Astrocyte (in vitro differentiated cells and primary cell): ENCODE data around the gene FXYD7. TPM values are rescaled to one million over a fixed set of nuclear protein-coding genes. Genes with fewer than 3 reads are reported as not detected.
"Not testable (repeated sequence)": the region's sequence is repeated elsewhere in the genome, so short reads cannot be mapped to it uniquely, and the experiment has no call there.

Source experiments
- DNase-seq: peaks from one replicate; pipeline ENCODE4 v3.0.0-alpha.2; 2010; ENCODE audit warnings: low read depth
- FAIRE-seq: peaks from 2 replicates; lab custom pipeline; 2011; peaks lifted over from hg19 to GRCh38; lab: Jason Lieb, UNC
- H2AFZ ChIP-seq: 2 replicates; pipeline ENCODE4 v1.6.0; 2012; ENCODE audit warnings: low read depth, low read length, inconsistent platforms
- H3K27ac ChIP-seq: 2 replicates; pipeline ENCODE4 v1.5.1; 2011; ENCODE audit warnings: low read depth, low read length, inconsistent platforms
- H3K27me3 ChIP-seq: 2 replicates; pipeline ENCODE4 v1.6.0; 2011; ENCODE audit warnings: low read length, inconsistent platforms; ENCODE audit not compliant: insufficient read depth
- H3K36me3 ChIP-seq: 2 replicates; pipeline ENCODE4 v1.5.1; 2011; ENCODE audit warnings: low read length, inconsistent platforms; ENCODE audit not compliant: insufficient read depth
- H3K4me1 ChIP-seq: 2 replicates; pipeline ENCODE4 v1.5.1; 2011; ENCODE audit warnings: low read length, inconsistent platforms; ENCODE audit not compliant: insufficient read depth
- H3K4me2 ChIP-seq: 2 replicates; pipeline ENCODE4 v1.6.0; 2012; ENCODE audit warnings: low read length, inconsistent platforms
- H3K4me3 ChIP-seq: 2 replicates; pipeline ENCODE4 v1.5.1; 2011; ENCODE audit warnings: low read depth, mild to moderate bottlenecking, low read length, inconsistent platforms; ENCODE audit not compliant: insufficient read depth
- H3K79me2 ChIP-seq: 2 replicates; pipeline ENCODE4 v1.6.0; 2012; ENCODE audit warnings: mild to moderate bottlenecking, low read length, inconsistent platforms; ENCODE audit not compliant: insufficient read depth
- H3K9ac ChIP-seq: 2 replicates; pipeline ENCODE4 v1.6.0; 2012; ENCODE audit warnings: mild to moderate bottlenecking, low read length, inconsistent platforms
- H3K9me3 ChIP-seq: 2 replicates; pipeline ENCODE4 v1.5.1; 2012; ENCODE audit warnings: low read depth, mild to moderate bottlenecking, low read length, inconsistent platforms; ENCODE audit not compliant: insufficient read depth
- H4K20me1 ChIP-seq: 2 replicates; pipeline ENCODE4 v1.6.0; 2012; ENCODE audit warnings: low read length, inconsistent platforms; ENCODE audit not compliant: insufficient read depth
- H3K27ac Mint-ChIP-seq: one replicate; pipeline ENCODE4 v1.8.0; 2021; ENCODE audit warnings: mild to moderate bottlenecking, mixed read lengths; ENCODE audit not compliant: unreplicated experiment
- H3K27me3 Mint-ChIP-seq: one replicate; pipeline ENCODE4 v1.8.0; 2021; ENCODE audit warnings: low read depth, mixed read lengths; ENCODE audit not compliant: unreplicated experiment
- H3K36me3 Mint-ChIP-seq: one replicate; pipeline ENCODE4 v1.8.0; 2021; ENCODE audit warnings: low read depth, mixed read lengths; ENCODE audit not compliant: unreplicated experiment
- H3K4me1 Mint-ChIP-seq: one replicate; pipeline ENCODE4 v1.8.0; 2021; ENCODE audit warnings: low read depth, mixed read lengths; ENCODE audit not compliant: unreplicated experiment
- H3K4me3 Mint-ChIP-seq: one replicate; pipeline ENCODE4 v1.8.0; 2021; ENCODE audit warnings: mild to moderate bottlenecking, moderate library complexity, mixed read lengths; ENCODE audit not compliant: unreplicated experiment
- H3K9me3 Mint-ChIP-seq: one replicate; pipeline ENCODE4 v1.8.0; 2021; ENCODE audit warnings: mild to moderate bottlenecking, mixed read lengths; ENCODE audit not compliant: unreplicated experiment
- CTCF ChIP-seq: IDR thresholded peaks from 2 replicates; pipeline ENCODE4 v1.5.1; 2011; ENCODE audit warnings: low read depth, mild to moderate bottlenecking, inconsistent platforms, low read length, moderate library complexity; ENCODE audit not compliant: insufficient read depth
- EZH2 ChIP-seq: IDR thresholded peaks from 2 replicates; pipeline ENCODE4 v1.6.1; 2012; ENCODE audit warnings: mild to moderate bottlenecking, low read length, inconsistent platforms; ENCODE audit not compliant: insufficient read depth
- total RNA-seq: library from RNA; stranded (reverse); gene quantifications from 2 replicates; pipeline ENCODE4 v1.2.1, GENCODE V29; 2021

Gene FXYD7
- total RNA-seq, 1 donor from 2014 or later: not detected

GRCh38 chr19:35195830-35196229 lies 52.8 kb downstream of the FXYD7 start:
- H3K27me3 Mint-ChIP-seq: peaks cover 9% of the 10 kb centered on the region
- Histone ChIP-seq H2AFZ (no peak overlapping the region), H3K9me3 (no peaks in the 10 kb centered on the region), H3K27me3 (peaks cover 2% of the 10 kb centered on the region), H3K9ac (no peak overlapping the region), H4K20me1 (no peaks in the 10 kb centered on the region), H3K79me2 (no peaks in the 10 kb centered on the region), H3K27ac (no peak overlapping the region), H3K4me2 (no peak overlapping the region), H3K4me1 (no peaks in the 10 kb centered on the region), H3K36me3 (no peaks in the 10 kb centered on the region), H3K4me3 (no peak overlapping the region)
- H3K4me1 Mint-ChIP-seq: no peaks in the 10 kb centered on the region
- H3K27ac Mint-ChIP-seq: no peak overlapping the region
- FAIRE-seq (no peak), DNase-seq (no peak)
- no peak overlapping the region for H3K4me3 Mint-ChIP-seq
- no peaks in the 10 kb centered on the region for H3K9me3 Mint-ChIP-seq
- no peaks in the 10 kb centered on the region for H3K36me3 Mint-ChIP-seq
- TF ChIP-seq CTCF (no peak), EZH2 (no peak)

DNA sequence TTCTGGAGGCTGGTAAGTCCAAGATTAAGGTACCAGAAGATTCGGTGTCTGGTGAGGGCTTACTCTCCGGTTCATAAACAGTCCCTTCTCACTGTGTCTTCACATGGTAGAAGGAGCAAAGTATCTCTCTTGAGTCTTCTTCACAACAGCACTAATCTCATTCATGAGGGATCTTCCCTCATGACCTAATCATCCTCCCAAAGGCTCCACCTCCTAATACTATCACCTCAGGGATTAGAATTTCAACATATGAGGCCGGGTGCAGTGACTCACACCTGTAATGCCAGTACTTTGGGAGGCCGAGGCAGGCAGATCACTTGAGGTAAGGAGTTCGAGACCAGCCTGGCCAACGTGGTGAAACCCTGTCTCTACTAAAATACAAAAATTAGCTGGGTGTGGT lies 53.8 kb downstream of the FXYD7 start:
- not testable (repeated sequence) for H3K27ac Mint-ChIP-seq, H3K4me3 Mint-ChIP-seq, FAIRE-seq, H3K27me3 Mint-ChIP-seq, DNase-seq, H3K9me3 Mint-ChIP-seq, H3K4me1 Mint-ChIP-seq, H3K4me1 ChIP-seq, H3K36me3 Mint-ChIP-seq, H4K20me1 ChIP-seq, H3K4me3 ChIP-seq, H2AFZ ChIP-seq, H3K4me2 ChIP-seq, H3K79me2 ChIP-seq, H3K9me3 ChIP-seq, H3K27ac ChIP-seq, H3K27me3 ChIP-seq, H3K9ac ChIP-seq, H3K36me3 ChIP-seq

GRCh38 chr19:35199481-35199880 lies 56.4 kb downstream of the FXYD7 start:
- no peak overlapping the region for H3K4me2 ChIP-seq
- no peak overlapping the region for H3K4me3 Mint-ChIP-seq
- H3K36me3 Mint-ChIP-seq: no peaks in the 10 kb centered on the region
- no peaks in the 10 kb centered on the region for H3K4me1 ChIP-seq
- peaks cover 8% of the 10 kb centered on the region for H3K27me3 Mint-ChIP-seq
- TF ChIP-seq CTCF: no peak
- no peak for TF ChIP-seq EZH2
- peaks cover 4% of the 10 kb centered on the region for H3K9me3 Mint-ChIP-seq
- H3K27me3 ChIP-seq: peaks cover 5% of the 10 kb centered on the region
- H3K36me3 ChIP-seq: no peaks in the 10 kb centered on the region
- DNase-seq (no peak), FAIRE-seq (no peak)
- H3K4me3 ChIP-seq: no peak overlapping the region
- no peaks in the 10 kb centered on the region for H3K79me2 ChIP-seq
- H4K20me1 ChIP-seq: no peaks in the 10 kb centered on the region
- no peak overlapping the region for H2AFZ ChIP-seq
- no peak overlapping the region for H3K27ac Mint-ChIP-seq
- no peak overlapping the region for H3K9ac ChIP-seq
- H3K27ac ChIP-seq: no peak overlapping the region
- H3K4me1 Mint-ChIP-seq: peaks cover 2% of the 10 kb centered on the region
- H3K9me3 ChIP-seq: no peaks in the 10 kb centered on the region
